Mesendoderm (in vitro differentiated cells): ENCODE data around the gene IFIT2.

Experiments used
- DNase-seq: peaks from one replicate; pipeline ENCODE4 v3.0.0; 2013
- H2AK5ac ChIP-seq: 2 replicates; pipeline ENCODE4 v1.6.1; 2013; ENCODE audit warnings: low read length, inconsistent platforms
- H2BK120ac ChIP-seq: 2 replicates; pipeline ENCODE4 v1.6.1; 2013; ENCODE audit warnings: low read depth, mild to moderate bottlenecking, low read length, moderate library complexity, mixed read lengths
- H2BK15ac ChIP-seq: replicated peaks from 2 replicates; pipeline ENCODE4 v1.6.1; 2013; ENCODE audit warnings: low read depth, mild to moderate bottlenecking, moderate library complexity
- H2BK5ac ChIP-seq: 2 replicates; pipeline ENCODE4 v1.6.1; 2013; ENCODE audit warnings: low read length, inconsistent platforms
- H3K18ac ChIP-seq: 2 replicates; pipeline ENCODE4 v1.6.1; 2013; ENCODE audit warnings: mild to moderate bottlenecking, low read length, mixed read lengths
- H3K23ac ChIP-seq: one replicate; pipeline ENCODE4 v1.6.1; 2013; ENCODE audit warnings: low read length
- H3K27ac ChIP-seq: 2 replicates; pipeline ENCODE4 v1.5.1; 2013; ENCODE audit warnings: low read depth, mild to moderate bottlenecking, inconsistent platforms, low read length, moderate library complexity
- H3K27me3 ChIP-seq: 2 replicates; pipeline ENCODE4 v1.6.1; 2013; ENCODE audit warnings: low read length, control low read depth, mild to moderate bottlenecking, inconsistent platforms; ENCODE audit not compliant: insufficient read depth, poor library complexity
- H3K36me3 ChIP-seq: 2 replicates; pipeline ENCODE4 v1.6.1; 2013; ENCODE audit warnings: low read length, inconsistent platforms; ENCODE audit not compliant: control insufficient read depth, insufficient read depth
- H3K4ac ChIP-seq: one replicate; pipeline ENCODE4 v1.6.1; 2013; ENCODE audit warnings: low read depth, mild to moderate bottlenecking, low read length, moderate library complexity
- H3K4me1 ChIP-seq: 2 replicates; pipeline ENCODE4 v1.6.1; 2013; ENCODE audit warnings: low read depth, low read length, inconsistent platforms; ENCODE audit not compliant: control insufficient read depth
- H3K4me2 ChIP-seq: 2 replicates; pipeline ENCODE4 v1.6.1; 2013; ENCODE audit warnings: low read length
- H3K4me3 ChIP-seq: 2 replicates; pipeline ENCODE4 v1.5.1; 2013; ENCODE audit warnings: mild to moderate bottlenecking, low read length
- H3K56ac ChIP-seq: one replicate; pipeline ENCODE4 v1.6.1; 2013; ENCODE audit warnings: low read length
- H3K79me1 ChIP-seq: 2 replicates; pipeline ENCODE4 v1.6.1; 2013; ENCODE audit warnings: low read length, inconsistent platforms
- H3K79me2 ChIP-seq: 2 replicates; pipeline ENCODE4 v1.6.1; 2013; ENCODE audit warnings: mild to moderate bottlenecking, low read length; ENCODE audit not compliant: control insufficient read depth, insufficient read depth
- H3K9ac ChIP-seq: 2 replicates; pipeline ENCODE4 v1.6.1; 2013; ENCODE audit warnings: low read length, inconsistent platforms
- H4K5ac ChIP-seq: one replicate; pipeline ENCODE4 v1.6.1; 2013; ENCODE audit warnings: low read length
- H4K8ac ChIP-seq: one replicate; pipeline ENCODE4 v1.6.1; 2013; ENCODE audit warnings: low read depth, mild to moderate bottlenecking, control low read depth, low read length, moderate library complexity
- WGBS: extraction: QIAGEN DNeasy Blood & Tissue Kit; methylation state at CpG from one replicate; pipeline ENCODE4 v1.1.7; 2013; ENCODE audit warnings: low lambda C conversion rate, missing lambda C conversion rate; ENCODE audit not compliant: insufficient coverage; ENCODE audit errors: extremely low coverage; 5-methylcytosine and 5-hydroxymethylcytosine counted together

The IFIT2 gene

GRCh38 chr10:89352802-89353201 is 51.0 kb downstream of the IFIT2 start:
- Histone ChIP-seq H3K4me1 (peaks cover 11% of the 10 kb centered on the region), H3K36me3 (no peaks in the 10 kb centered on the region), H2BK120ac (no peak overlapping the region), H2AK5ac (no peak overlapping the region), H4K8ac (no peak overlapping the region), H3K4ac (peak overlapping the region; percentile 76), H3K23ac (no peak overlapping the region), H3K4me2 (no peak overlapping the region), H3K27ac (no peak overlapping the region), H3K27me3 (no peaks in the 10 kb centered on the region), H2BK5ac (no peak overlapping the region), H3K79me2 (no peaks in the 10 kb centered on the region), H4K5ac (no peak overlapping the region), H3K79me1 (no peaks in the 10 kb centered on the region), H3K9ac (no peak overlapping the region), H3K56ac (no peak overlapping the region), H2BK15ac (no peak overlapping the region), H3K4me3 (no peak overlapping the region), H3K18ac (peak overlapping the region; percentile 3)
- no peak for DNase-seq
- no CpG with 5 or more reads among the region's 4 CpGs for WGBS

GRCh38 chr10:89355394-89355931 is 53.6 kb downstream of the IFIT2 start:
- WGBS, result no CpG with 5 or more reads among the region's 2 CpGs
- Histone ChIP-seq H4K5ac (no peak overlapping the region), H3K56ac (no peak overlapping the region), H3K4me1 (no peaks in the 10 kb centered on the region), H3K36me3 (no peaks in the 10 kb centered on the region), H3K79me1 (no peaks in the 10 kb centered on the region), H3K23ac (no peak overlapping the region), H3K79me2 (no peaks in the 10 kb centered on the region), H3K27me3 (no peaks in the 10 kb centered on the region), H4K8ac (no peak overlapping the region), H2BK5ac (no peak overlapping the region), H2BK15ac (no peak overlapping the region), H3K4me2 (no peak overlapping the region), H3K4me3 (no peak overlapping the region), H3K27ac (no peak overlapping the region), H3K9ac (no peak overlapping the region), H3K4ac (no peak overlapping the region), H2BK120ac (no peak overlapping the region), H2AK5ac (no peak overlapping the region), H3K18ac (no peak overlapping the region)
- no peak for DNase-seq

GRCh38 chr10:89357096-89357495 is 55.2 kb downstream of the IFIT2 start:
- Histone ChIP-seq H3K79me2 (no peaks in the 10 kb centered on the region), H2BK5ac (no peak overlapping the region), H3K9ac (no peak overlapping the region), H2BK120ac (no peak overlapping the region), H3K4me1 (no peaks in the 10 kb centered on the region), H2BK15ac (no peak overlapping the region), H3K23ac (no peak overlapping the region), H3K36me3 (no peaks in the 10 kb centered on the region), H3K27ac (no peak overlapping the region), H4K5ac (no peak overlapping the region), H3K56ac (no peak overlapping the region), H3K79me1 (no peaks in the 10 kb centered on the region), H3K27me3 (no peaks in the 10 kb centered on the region), H3K18ac (no peak overlapping the region), H3K4ac (no peak overlapping the region), H2AK5ac (no peak overlapping the region), H3K4me3 (no peak overlapping the region), H3K4me2 (no peak overlapping the region), H4K8ac (no peak overlapping the region)
- no CpG with 5 or more reads among the region's 1 CpG for WGBS
- DNase-seq, result no peak

- no CpG with 5 or more reads among the region's 2 CpGs for WGBS
- Histone ChIP-seq H2BK120ac (no peak overlapping the region), H3K27ac (no peak overlapping the region), H2BK5ac (no peak overlapping the region), H2BK15ac (no peak overlapping the region), H3K9ac (no peak overlapping the region), H3K18ac (no peak overlapping the region), H3K23ac (no peak overlapping the region), H3K36me3 (no peaks in the 10 kb centered on the region), H3K4me1 (no peaks in the 10 kb centered on the region), H4K8ac (no peak overlapping the region), H3K4me3 (no peak overlapping the region), H3K79me1 (no peaks in the 10 kb centered on the region), H3K79me2 (no peaks in the 10 kb centered on the region), H3K27me3 (no peaks in the 10 kb centered on the region), H2AK5ac (no peak overlapping the region), H4K5ac (no peak overlapping the region), H3K4ac (no peak overlapping the region), H3K4me2 (no peak overlapping the region), H3K56ac (no peak overlapping the region)
- DNase-seq, result no peak
Observed at GRCh38 chr10:89357975-89358374, 56.1 kb downstream of the IFIT2 start.
